Cardiac muscle cell (in vitro differentiated cells and primary cell): ENCODE data around the gene GGA1. TPM values are rescaled to one million over a fixed set of nuclear protein-coding genes. Genes with fewer than 3 reads are reported as not detected.

Experiments used
- DNase-seq, 2 donors: peaks; one replicate each; pipeline versions ENCODE4 v3.0.0 to v3.0.0-alpha.2; 2010 to 2017; ENCODE audit warnings: low read depth in 1 of 2, low spot score in 1 of 2
- H3K27ac ChIP-seq: fragments of 200-600 bp; sonication (generic); 2 replicates; pipeline ENCODE4 v1.5.1; 2016
- H3K27me3 ChIP-seq: fragments of 200-600 bp; sonication (generic); 2 replicates; pipeline ENCODE4 v1.6.0; 2016; ENCODE audit warnings: control low read depth
- H3K36me3 ChIP-seq: fragments of 200-600 bp; sonication (generic); 2 replicates; pipeline ENCODE4 v1.5.1; 2016; ENCODE audit warnings: control low read depth
- H3K4me1 ChIP-seq: fragments of 200-600 bp; sonication (generic); 2 replicates; pipeline ENCODE4 v1.8.1; 2017; ENCODE audit warnings: low read depth, mild to moderate bottlenecking, mixed run types
- H3K4me3 ChIP-seq: fragments of 200-600 bp; sonication (generic); 2 replicates; pipeline ENCODE4 v1.5.1; 2016; ENCODE audit warnings: mild to moderate bottlenecking
- H3K9me3 ChIP-seq: fragments of 200-600 bp; sonication (generic); 2 replicates; pipeline ENCODE4 v1.5.1; 2017; ENCODE audit warnings: low read depth, mild to moderate bottlenecking, control low read depth
- polyA plus RNA-seq: library from polyadenylated mRNA; unstranded; fragments of >200 nt; fragmentation: Nextera tagmentation; extraction: Ambion mirVana; gene quantifications from 2 replicates; pipeline ENCODE4 v1.2.1, GENCODE V29; 2016
- total RNA-seq: library from RNA; depleted of rRNA; stranded (reverse); fragments of >200 nt; gene quantifications from 2 replicates; pipeline ENCODE4 v1.2.3, GENCODE V29; 2016
- TF ChIP-seq, protein P1 (sequence below): IDR thresholded peaks from 2 replicates; pipeline ENCODE4 v1.5.1; 2012; ENCODE audit warnings: low read depth, mild to moderate bottlenecking, low read length

The GGA1 gene, protein sequence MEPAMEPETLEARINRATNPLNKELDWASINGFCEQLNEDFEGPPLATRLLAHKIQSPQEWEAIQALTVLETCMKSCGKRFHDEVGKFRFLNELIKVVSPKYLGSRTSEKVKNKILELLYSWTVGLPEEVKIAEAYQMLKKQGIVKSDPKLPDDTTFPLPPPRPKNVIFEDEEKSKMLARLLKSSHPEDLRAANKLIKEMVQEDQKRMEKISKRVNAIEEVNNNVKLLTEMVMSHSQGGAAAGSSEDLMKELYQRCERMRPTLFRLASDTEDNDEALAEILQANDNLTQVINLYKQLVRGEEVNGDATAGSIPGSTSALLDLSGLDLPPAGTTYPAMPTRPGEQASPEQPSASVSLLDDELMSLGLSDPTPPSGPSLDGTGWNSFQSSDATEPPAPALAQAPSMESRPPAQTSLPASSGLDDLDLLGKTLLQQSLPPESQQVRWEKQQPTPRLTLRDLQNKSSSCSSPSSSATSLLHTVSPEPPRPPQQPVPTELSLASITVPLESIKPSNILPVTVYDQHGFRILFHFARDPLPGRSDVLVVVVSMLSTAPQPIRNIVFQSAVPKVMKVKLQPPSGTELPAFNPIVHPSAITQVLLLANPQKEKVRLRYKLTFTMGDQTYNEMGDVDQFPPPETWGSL
- total RNA-seq (91.9 and 114 TPM in 2 replicates), polyA plus RNA-seq (81.9 and 82.6 TPM in 2 replicates)

DNA sequence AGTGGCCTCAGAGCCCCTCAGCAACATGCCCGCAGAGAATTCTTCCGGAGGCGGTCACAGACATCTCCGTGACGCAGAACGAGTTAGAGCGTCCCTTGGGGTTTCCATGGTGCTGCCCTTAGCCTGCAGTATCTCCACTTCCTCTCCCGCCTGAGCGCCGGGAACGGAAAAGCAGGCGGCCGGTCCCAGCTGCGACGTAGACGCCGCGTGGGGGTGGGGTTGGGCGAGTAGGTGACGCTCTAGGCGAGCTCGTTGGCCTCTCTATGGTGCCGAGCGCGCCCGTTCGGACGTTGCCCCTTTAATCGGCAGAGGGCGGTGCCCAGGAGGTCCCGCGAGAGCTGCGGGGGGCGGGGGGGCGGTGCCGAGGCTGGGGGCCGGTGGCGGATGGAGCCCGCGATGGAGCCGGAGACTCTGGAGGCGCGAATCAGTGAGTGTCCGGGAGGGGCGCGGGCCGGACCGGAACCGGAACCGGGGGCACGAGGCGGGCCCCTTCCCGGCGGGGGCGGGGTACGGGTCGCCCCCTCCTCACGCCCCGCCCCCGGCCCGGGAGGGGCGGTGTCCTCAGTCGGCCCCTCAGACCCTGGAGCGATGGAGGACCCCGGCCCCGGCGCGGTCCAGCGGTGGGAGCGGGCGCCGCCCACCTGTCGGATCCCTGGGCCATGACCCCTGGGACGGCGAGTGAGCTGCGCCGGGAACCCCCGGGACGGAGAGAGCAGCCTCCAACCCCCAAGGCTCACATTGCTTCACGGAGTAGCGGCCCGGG lies at the start of gene GGA1:
Gene GGA1 (plus strand): TSS at position 358 of the 763 bp plus-strand sequence. CDS start 27 bp downstream, at position 385.
- peak within 1 kb of the TSS; percentile 55 for H3K4me3 ChIP-seq
- DNase-seq, result peak; percentile 95 to 98
- TF ChIP-seq, protein P1, sequence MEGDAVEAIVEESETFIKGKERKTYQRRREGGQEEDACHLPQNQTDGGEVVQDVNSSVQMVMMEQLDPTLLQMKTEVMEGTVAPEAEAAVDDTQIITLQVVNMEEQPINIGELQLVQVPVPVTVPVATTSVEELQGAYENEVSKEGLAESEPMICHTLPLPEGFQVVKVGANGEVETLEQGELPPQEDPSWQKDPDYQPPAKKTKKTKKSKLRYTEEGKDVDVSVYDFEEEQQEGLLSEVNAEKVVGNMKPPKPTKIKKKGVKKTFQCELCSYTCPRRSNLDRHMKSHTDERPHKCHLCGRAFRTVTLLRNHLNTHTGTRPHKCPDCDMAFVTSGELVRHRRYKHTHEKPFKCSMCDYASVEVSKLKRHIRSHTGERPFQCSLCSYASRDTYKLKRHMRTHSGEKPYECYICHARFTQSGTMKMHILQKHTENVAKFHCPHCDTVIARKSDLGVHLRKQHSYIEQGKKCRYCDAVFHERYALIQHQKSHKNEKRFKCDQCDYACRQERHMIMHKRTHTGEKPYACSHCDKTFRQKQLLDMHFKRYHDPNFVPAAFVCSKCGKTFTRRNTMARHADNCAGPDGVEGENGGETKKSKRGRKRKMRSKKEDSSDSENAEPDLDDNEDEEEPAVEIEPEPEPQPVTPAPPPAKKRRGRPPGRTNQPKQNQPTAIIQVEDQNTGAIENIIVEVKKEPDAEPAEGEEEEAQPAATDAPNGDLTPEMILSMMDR, result no peak
- H3K27ac ChIP-seq, result peak within 1 kb of the TSS; percentile 97
- no peaks in the 10 kb centered on the region for H3K36me3 ChIP-seq
- H3K4me1 ChIP-seq, result peaks cover 10% of the 10 kb centered on the region
- H3K9me3 ChIP-seq, result no peaks in the 10 kb centered on the region
- H3K27me3 ChIP-seq, result no peaks in the 10 kb centered on the region

DNA sequence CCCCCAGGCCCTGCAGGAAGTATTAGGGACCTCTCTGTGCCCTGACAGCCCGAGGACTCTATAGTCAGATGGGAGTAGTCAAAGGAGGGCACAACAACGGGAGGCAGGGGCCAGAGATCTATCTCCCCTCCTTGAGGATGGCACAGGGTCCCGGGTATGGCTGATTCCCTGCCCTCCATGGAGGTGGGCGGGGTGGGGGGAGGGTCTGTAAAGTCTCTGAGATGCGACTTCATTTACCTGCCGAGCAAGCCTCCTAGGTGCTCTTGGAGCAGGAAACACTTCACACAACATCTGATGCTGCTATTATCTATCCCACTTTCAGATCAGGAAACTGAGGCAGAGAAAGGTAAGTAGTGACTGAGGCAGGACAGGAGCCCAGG lies 49.1 kb upstream of the GGA1 start:
- no peak for DNase-seq
- Histone ChIP-seq H3K36me3 (no peaks in the 10 kb centered on the region), H3K4me1 (peaks cover 6% of the 10 kb centered on the region), H3K27ac (no peak overlapping the region), H3K27me3 (peaks cover 11% of the 10 kb centered on the region), H3K9me3 (no peaks in the 10 kb centered on the region), H3K4me3 (no peak overlapping the region)
- TF ChIP-seq, protein P1, result no peak

DNA sequence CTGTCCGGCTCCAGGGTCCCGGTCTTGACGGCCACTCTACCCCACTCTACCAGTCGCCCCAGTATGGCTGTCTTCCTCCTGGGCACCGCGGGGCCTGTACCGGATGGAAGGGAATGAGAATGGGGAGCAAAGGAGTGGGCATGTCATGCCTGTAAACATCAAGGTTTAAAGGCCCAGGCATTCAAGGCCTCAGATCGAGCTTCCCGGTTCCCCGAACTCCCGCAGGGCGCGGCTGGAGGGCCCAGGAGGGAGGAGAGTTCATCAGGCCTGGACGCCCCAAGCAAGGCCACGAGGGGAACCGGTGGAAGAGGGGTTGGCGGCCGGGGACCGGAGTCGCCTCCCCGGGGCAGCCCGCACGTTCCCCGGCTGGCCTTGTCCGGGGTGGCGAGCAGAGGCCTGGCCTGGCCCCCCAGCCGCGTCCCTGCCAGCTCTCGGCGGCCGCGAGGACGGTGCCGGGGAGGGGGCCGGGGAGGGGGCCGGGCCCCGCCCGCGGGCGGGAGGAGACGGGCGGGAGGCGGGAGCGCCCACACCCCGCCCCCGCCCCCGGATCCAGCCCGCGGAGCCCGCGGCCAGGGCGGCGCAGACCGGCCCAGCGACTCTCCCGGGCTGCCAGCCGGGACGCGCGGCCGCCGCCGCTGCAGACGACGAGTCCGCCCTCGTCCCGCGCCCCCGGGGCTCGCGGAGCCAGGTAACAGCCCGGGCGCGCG lies 48.6 kb upstream of the GGA1 start, which contains the start of gene CDC42EP1:
Gene CDC42EP1 (plus strand): TSS at position 580 of the 707 bp plus-strand sequence. CDS start 5,870 bp downstream, outside the sequence.
- H3K4me3 ChIP-seq, result peak within 1 kb of the TSS; percentile 56
- peak; percentile 59 to 76 for DNase-seq

DNA sequence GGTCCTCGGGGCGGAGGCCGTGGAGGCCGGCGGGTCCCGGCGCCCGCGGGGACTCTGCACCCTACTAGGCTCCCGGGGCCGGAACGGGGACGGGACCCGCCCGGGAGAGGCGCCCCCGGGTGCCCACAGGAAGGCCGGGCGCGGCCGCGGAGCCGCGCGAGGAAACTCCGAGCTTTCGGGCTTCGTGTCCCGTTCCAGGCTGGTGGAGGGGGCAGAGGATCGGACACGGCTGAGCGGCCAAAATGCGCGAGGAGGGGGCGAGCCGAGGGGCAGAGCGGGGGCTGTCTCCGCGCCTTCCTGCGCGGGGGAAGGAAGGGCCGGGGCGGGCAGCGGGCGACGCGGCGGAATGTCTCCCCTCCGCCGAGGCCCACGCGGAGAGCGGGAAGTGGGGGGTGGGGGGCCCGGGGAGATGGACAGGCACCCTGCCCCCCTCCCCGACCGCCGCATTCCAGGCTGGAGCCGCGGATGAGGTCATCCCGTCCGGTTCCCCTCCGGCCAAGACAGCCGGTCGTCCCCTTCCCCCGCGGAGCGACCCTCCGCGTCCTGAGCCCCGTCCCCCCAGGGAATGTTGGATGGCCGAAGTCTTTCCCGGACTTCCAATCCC lies 47.9 kb upstream of the GGA1 start:
- Histone ChIP-seq H3K9me3 (no peaks in the 10 kb centered on the region), H3K4me1 (peaks cover 6% of the 10 kb centered on the region), H3K36me3 (no peaks in the 10 kb centered on the region), H3K27me3 (peaks cover 11% of the 10 kb centered on the region), H3K4me3 (peak overlapping the region; percentile 56), H3K27ac (no peak overlapping the region)
- TF ChIP-seq, protein P1, result no peak
- DNase-seq, result peak in 1 of 2 donors; percentile 85

More for the DNA sequence above, 48.6 kb upstream of the GGA1 start, which contains the start of gene CDC42EP1:
- H3K27me3 ChIP-seq, result peaks cover 11% of the 10 kb centered on the region
- H3K4me1 ChIP-seq, result peaks cover 6% of the 10 kb centered on the region
- H3K9me3 ChIP-seq, result no peaks in the 10 kb centered on the region
- TF ChIP-seq, protein P1, result no peak
- no peaks in the 10 kb centered on the region for H3K36me3 ChIP-seq
- no peak within 1 kb of the TSS for H3K27ac ChIP-seq
